ENCODE measurements around the gene LRP1B. TPM values are rescaled to one million over a fixed set of nuclear protein-coding genes. Genes with fewer than 3 reads are reported as not detected.

The LRP1B gene
- total RNA-seq, 2 experiments from 2014 or later: not detected

DNA sequence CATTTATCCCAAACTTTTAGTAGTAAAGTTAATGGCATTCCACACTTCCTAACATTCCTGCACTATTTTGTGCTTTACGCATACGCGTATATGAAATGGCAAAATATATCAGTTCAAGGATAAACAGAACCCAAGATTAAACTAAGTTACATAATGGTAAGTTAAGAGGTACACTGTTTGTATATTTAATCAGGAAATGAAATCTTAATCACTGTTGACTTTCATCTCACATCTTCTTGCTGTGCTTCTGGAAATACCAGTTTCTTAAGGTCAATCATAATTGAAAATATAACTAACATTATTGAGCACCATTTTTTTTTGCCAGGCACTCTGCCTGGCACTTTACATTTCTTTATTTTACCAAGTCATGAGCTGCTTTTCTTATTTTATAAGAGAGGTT lies 565.2 kb downstream of the LRP1B start:
- H3K4me1 Mint-ChIP-seq (ENCODE audit: low read depth): no peaks in the 10 kb centered on the region
- H3K27me3 Mint-ChIP-seq (ENCODE audit: low read depth): no peaks in the 10 kb centered on the region
- no peaks in the 10 kb centered on the region for H3K36me3 Mint-ChIP-seq (ENCODE audit: low read depth)
- ATAC-seq (no peak), DNase-seq (no peak)
- H3K4me3 Mint-ChIP-seq: no peak overlapping the region
- no peaks in the 10 kb centered on the region for H3K9me3 Mint-ChIP-seq (ENCODE audit: insufficient read depth)
- ChIA-PET POLR2A (no interaction called here), CTCF (no interaction called here)
- H3K27ac Mint-ChIP-seq: no peak overlapping the region

DNA sequence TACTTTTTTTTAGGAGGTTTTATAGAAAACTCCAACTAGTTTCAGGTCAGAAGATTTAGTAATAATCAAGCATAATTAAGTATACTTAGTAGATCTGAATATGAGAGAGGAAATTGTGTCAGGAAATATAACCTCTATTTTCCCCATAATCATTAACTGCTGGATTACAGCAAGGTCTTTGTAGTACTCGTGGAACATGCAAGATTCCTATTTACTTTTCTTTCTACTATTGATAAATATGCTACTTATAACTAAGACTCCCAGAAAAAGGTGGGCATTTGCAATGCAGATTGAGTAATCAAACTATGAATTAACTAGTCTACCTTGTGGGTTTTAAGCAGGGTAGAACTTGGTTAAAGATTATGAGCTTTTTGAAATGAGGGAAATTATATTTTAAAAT lies 570.1 kb downstream of the LRP1B start:
- ATAC-seq (no peak), DNase-seq (no peak)
- no peaks in the 10 kb centered on the region for H3K27me3 Mint-ChIP-seq (ENCODE audit: low read depth)
- H3K27ac Mint-ChIP-seq: no peak overlapping the region
- ChIA-PET CTCF (no interaction called here), POLR2A (no interaction called here)
- no peaks in the 10 kb centered on the region for H3K4me1 Mint-ChIP-seq (ENCODE audit: low read depth)
- no peaks in the 10 kb centered on the region for H3K9me3 Mint-ChIP-seq (ENCODE audit: insufficient read depth)
- no peaks in the 10 kb centered on the region for H3K36me3 Mint-ChIP-seq (ENCODE audit: low read depth)
- no peak overlapping the region for H3K4me3 Mint-ChIP-seq

DNA sequence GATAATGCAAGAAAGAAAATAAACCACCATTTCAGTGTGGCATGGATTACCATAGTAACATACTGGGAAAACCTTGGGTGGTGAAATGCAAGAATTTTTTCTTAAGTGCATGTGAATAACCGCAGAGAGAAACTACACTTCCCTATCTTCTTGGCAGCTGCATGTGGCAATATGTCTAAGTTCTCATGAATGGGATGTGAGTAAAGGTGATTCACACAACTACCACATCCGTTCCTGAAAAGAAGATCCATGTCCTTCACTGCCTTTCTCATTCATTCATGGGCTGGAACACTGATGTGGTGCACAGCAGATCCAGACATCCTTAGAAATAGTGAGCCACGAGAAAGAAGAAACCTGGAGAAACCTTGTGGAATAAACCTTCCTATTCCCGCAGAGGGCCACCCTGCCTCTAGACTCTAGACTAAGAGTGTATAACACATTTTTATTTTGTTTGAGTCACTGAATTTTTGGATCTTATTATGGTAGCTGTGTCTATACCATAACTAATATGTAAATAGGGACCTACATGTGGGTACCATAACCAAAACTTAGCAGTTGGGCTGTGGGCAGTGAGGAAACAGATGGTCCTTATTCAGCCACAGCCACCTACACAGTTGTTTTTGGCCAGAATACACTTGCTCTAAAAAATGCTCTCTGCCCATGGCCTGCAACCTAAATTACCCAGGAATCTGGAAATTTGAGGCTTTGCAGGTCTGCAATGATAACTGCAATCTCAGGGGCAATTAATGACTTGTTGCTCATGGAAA lies 573.3 kb downstream of the LRP1B start:
- ATAC-seq: no peak
- ChIA-PET CTCF (no interaction called here), POLR2A (no interaction called here)

DNA sequence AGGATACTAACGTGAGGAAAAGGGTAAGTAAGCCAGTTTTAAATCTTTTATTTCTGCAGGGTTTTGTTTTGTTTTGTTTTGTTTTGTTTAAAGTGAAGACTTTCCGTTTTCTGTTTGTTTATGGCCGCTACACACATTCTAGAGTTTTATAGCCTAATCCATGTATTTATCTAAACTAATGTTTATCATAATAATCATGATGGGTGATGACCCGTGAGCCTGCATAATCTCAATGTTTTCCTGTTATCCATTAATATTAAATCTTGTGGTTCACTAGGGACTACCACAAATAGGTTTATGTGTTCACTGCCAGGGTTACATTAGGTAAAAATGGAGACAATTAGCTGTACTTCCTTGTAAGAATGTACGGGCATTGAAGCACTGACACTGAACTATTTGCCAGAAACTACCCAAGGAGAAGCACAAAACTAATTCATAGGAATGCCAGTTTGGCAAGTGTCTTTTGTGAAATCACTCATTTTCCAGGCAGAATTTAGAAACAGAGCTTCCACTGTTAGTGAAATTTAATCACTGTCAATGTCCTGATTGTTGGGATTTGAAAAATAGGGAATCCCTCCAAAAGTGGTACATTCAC lies 574.8 kb downstream of the LRP1B start:
- ChIA-PET CTCF (no interaction called here), POLR2A (no interaction called here)
- H3K27me3 Mint-ChIP-seq (ENCODE audit: low read depth): no peaks in the 10 kb centered on the region
- no peak for DNase-seq
- no peaks in the 10 kb centered on the region for H3K4me1 Mint-ChIP-seq (ENCODE audit: low read depth)
- H3K9me3 Mint-ChIP-seq (ENCODE audit: insufficient read depth): no peaks in the 10 kb centered on the region
- no peak overlapping the region for H3K4me3 Mint-ChIP-seq
- no peaks in the 10 kb centered on the region for H3K36me3 Mint-ChIP-seq (ENCODE audit: low read depth)
- no peak for ATAC-seq
- no peak overlapping the region for H3K27ac Mint-ChIP-seq

More for the DNA sequence above, 573.3 kb downstream of the LRP1B start:
- Mint-ChIP-seq H3K9me3 (ENCODE audit: insufficient read depth) (no peaks in the 10 kb centered on the region), H3K4me3 (no peak overlapping the region), H3K27me3 (ENCODE audit: low read depth) (no peaks in the 10 kb centered on the region), H3K4me1 (ENCODE audit: low read depth) (no peaks in the 10 kb centered on the region), H3K36me3 (ENCODE audit: low read depth) (no peaks in the 10 kb centered on the region), H3K27ac (no peak overlapping the region)
- no peak for DNase-seq

DNA sequence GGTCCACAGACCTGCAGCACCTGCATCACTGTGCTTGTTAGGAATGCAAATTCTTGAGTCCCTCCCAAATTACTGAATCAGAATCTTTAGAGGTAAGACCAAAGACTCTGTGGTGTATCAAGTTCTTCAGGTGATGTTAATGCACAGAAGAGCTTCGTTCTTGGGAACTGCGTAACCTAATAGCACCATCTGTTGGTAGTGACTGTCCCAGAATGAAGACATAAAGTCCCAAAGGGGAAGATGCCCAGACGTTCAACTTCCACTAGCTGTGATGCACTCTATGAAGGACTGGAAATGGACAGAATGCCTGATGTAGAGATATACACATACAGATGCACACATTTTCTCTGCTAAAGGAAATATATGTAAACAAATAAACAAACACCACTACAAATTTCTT lies 576.0 kb downstream of the LRP1B start:
- H3K4me3 Mint-ChIP-seq: no peak overlapping the region
- DNase-seq (peak; percentile 19), ATAC-seq (no peak)
- CTCF ChIA-PET: interaction anchor here (1.1 kb wide), 1 partner anchor 84 kb away, joined by 3 read pairs; no protein-coding TSS in a partner anchor
- H3K9me3 Mint-ChIP-seq (ENCODE audit: insufficient read depth): no peaks in the 10 kb centered on the region
- H3K36me3 Mint-ChIP-seq (ENCODE audit: low read depth): no peaks in the 10 kb centered on the region
- no peaks in the 10 kb centered on the region for H3K27me3 Mint-ChIP-seq (ENCODE audit: low read depth)
- no peak overlapping the region for H3K27ac Mint-ChIP-seq
- POLR2A ChIA-PET: no interaction called here
- no peaks in the 10 kb centered on the region for H3K4me1 Mint-ChIP-seq (ENCODE audit: low read depth)

DNA sequence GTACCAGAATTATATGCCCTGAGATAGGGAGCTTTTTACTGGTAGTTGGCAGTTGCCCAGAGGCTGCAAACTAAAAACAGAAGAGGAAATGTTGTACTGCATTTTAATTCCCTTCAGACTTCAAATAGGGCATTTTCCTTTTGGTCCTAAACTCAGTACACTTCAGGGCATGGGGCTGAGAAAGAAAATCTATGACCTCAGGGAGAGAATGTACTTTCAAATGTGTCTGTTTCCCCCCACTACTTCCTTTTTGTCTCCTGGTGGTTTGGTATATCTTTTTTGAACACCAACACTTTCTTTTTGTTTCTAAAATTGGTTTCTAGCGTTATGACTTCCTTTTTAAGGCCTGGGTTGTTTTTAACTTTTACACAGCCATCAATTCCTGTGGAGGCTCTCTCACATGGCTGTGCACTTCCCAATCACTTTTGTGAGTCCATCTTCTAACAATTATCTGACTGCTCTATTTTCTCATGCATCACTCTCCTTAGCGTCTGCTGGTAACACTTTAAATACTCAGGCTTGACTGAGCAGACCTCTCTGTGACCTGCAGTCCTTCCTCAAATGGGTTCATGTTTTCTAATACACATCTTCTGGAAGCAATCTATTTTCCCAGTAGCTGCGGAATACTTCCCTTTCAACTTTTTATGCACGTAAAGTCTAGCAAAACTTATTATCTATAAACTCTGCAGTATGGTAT lies 596.0 kb downstream of the LRP1B start:
- Mint-ChIP-seq H3K27me3 (ENCODE audit: low read depth) (no peaks in the 10 kb centered on the region), H3K4me3 (no peak overlapping the region), H3K4me1 (ENCODE audit: low read depth) (peaks cover 5% of the 10 kb centered on the region), H3K9me3 (ENCODE audit: insufficient read depth) (no peaks in the 10 kb centered on the region), H3K36me3 (ENCODE audit: low read depth) (no peaks in the 10 kb centered on the region), H3K27ac (peak overlapping the region; percentile 20)
- no peak for ATAC-seq
- ChIA-PET POLR2A (no interaction called here), CTCF (no interaction called here)
- DNase-seq: no peak

DNA sequence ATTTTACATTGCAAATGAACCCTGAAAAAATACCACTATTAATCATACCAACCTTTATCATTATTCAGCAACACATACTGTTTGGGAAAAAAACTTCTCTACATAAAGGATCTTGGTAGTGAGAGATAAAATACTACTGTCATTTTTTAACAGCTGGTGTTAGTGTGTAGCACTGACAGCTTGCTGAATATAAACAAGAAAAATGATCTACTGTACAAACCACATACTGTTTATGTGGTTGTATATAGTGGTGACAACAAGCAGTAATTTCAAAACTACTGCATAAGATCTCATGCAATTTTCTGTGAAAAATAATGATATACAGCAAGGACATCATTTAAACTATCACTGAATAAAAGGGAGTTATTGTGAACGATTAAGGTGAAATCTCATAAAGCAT lies 601.2 kb downstream of the LRP1B start:
- H3K4me3 Mint-ChIP-seq: no peak overlapping the region
- H3K9me3 Mint-ChIP-seq (ENCODE audit: insufficient read depth): no peaks in the 10 kb centered on the region
- ChIA-PET POLR2A (no interaction called here), CTCF (no interaction called here)
- no peak overlapping the region for H3K27ac Mint-ChIP-seq
- DNase-seq (no peak), ATAC-seq (no peak)
- no peaks in the 10 kb centered on the region for H3K27me3 Mint-ChIP-seq (ENCODE audit: low read depth)
- peaks cover under 1% of the 10 kb centered on the region for H3K4me1 Mint-ChIP-seq (ENCODE audit: low read depth)
- H3K36me3 Mint-ChIP-seq (ENCODE audit: low read depth): no peaks in the 10 kb centered on the region

DNA sequence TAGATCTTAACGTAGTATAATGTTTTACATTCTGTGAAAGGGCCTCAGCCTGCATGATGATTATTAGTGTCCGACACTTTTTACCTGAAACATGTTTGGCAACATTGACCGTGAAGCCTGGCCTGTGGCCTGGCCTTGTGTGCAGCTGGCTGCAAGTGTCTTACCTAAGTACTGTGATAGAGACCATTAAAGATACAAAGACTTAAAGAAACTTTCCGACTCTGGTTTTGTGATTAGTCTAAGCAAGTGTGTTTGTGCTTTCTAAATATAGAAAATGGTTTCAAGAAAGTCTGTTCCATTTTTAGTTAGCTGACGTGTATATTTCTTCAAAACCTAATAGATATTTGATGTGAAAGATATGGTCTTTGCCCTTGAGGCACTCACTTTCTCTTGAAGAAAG lies 601.8 kb downstream of the LRP1B start:
- no peaks in the 10 kb centered on the region for H3K27me3 Mint-ChIP-seq (ENCODE audit: low read depth)
- H3K9me3 Mint-ChIP-seq (ENCODE audit: insufficient read depth): no peaks in the 10 kb centered on the region
- no peak overlapping the region for H3K4me3 Mint-ChIP-seq
- H3K27ac Mint-ChIP-seq: no peak overlapping the region
- ChIA-PET CTCF (no interaction called here), POLR2A (no interaction called here)
- H3K4me1 Mint-ChIP-seq (ENCODE audit: low read depth): no peaks in the 10 kb centered on the region
- no peak for ATAC-seq
- no peaks in the 10 kb centered on the region for H3K36me3 Mint-ChIP-seq (ENCODE audit: low read depth)
- DNase-seq: no peak

DNA sequence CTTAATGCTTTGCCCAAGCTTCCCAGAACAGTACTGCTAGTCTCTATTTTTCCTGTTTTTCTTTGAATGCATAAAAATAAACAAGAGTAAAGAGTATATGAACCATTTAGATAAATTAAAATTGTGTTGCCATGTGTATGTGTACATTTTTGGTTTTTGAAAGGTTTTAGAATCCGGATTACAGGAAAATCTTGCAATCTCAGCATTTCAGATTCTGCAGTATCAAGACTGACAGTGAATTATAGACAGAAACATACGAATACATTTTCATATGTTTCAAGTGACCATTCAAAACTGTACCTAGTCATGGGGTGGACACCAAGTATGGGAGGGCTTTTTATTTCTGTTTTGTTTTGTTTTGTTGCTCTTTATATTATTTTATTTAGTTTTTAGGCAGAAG lies 604.1 kb downstream of the LRP1B start:
- DNase-seq: no peak
- H3K9me3 Mint-ChIP-seq (ENCODE audit: insufficient read depth): peaks cover 4% of the 10 kb centered on the region
- ChIA-PET POLR2A (no interaction called here), CTCF (no interaction called here)
- ATAC-seq: no peak
- H3K27ac Mint-ChIP-seq: no peak overlapping the region
- no peaks in the 10 kb centered on the region for H3K27me3 Mint-ChIP-seq (ENCODE audit: low read depth)
- H3K36me3 Mint-ChIP-seq (ENCODE audit: low read depth): no peaks in the 10 kb centered on the region
- no peaks in the 10 kb centered on the region for H3K4me1 Mint-ChIP-seq (ENCODE audit: low read depth)
- H3K4me3 Mint-ChIP-seq: no peak overlapping the region

DNA sequence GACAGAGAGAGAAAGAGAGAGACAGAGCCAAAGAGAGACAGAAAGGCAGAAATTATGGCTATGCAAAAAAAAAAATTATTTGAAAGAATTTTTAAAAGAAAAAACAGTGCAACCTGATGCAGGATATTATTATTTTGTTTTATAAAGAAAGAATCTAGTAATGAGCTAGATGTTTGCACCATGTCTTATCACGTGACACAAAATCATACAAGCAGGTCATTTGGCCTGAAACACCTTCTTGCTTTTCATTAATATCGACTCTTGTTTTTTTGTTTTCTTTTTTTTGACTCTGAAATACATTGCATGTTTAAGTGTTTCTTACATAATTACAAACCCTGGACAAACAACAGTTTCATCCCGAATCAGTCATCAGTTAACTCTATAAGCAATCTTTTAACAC lies 606.0 kb downstream of the LRP1B start:
- CTCF ChIA-PET: no interaction called here

DNA sequence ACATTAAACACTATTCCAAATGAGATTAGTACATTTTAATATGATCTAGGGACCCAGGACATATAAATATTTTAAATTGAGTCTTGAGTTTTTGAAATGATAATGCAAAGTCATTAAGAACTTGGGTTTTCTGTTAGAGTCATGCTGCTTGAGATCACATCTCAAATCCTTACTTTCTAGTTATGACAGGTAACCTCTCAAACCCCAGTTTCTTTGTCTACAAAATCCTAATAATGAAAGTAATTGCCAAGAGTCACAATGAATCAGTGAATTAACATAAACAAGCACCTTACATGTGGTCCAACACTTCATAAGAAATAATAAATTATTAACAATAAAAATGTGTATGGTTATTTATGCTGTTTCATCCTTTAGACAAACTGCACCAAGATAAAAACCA lies 607.6 kb downstream of the LRP1B start:
- Mint-ChIP-seq H3K36me3 (ENCODE audit: low read depth) (no peaks in the 10 kb centered on the region), H3K4me3 (no peak overlapping the region), H3K4me1 (ENCODE audit: low read depth) (no peaks in the 10 kb centered on the region), H3K27me3 (ENCODE audit: low read depth) (no peaks in the 10 kb centered on the region), H3K9me3 (ENCODE audit: insufficient read depth) (peaks cover 4% of the 10 kb centered on the region), H3K27ac (no peak overlapping the region)
- no peak for DNase-seq
- ChIA-PET POLR2A (no interaction called here), CTCF (no interaction called here)
- no peak for ATAC-seq

More for the DNA sequence above, 606.0 kb downstream of the LRP1B start:
- H3K27ac Mint-ChIP-seq: no peak overlapping the region
- peaks cover 4% of the 10 kb centered on the region for H3K9me3 Mint-ChIP-seq (ENCODE audit: insufficient read depth)
- no peaks in the 10 kb centered on the region for H3K36me3 Mint-ChIP-seq (ENCODE audit: low read depth)
- POLR2A ChIA-PET: no interaction called here
- no peak overlapping the region for H3K4me3 Mint-ChIP-seq
- ATAC-seq (no peak), DNase-seq (no peak)
- H3K4me1 Mint-ChIP-seq (ENCODE audit: low read depth): no peaks in the 10 kb centered on the region
- no peaks in the 10 kb centered on the region for H3K27me3 Mint-ChIP-seq (ENCODE audit: low read depth)

DNA sequence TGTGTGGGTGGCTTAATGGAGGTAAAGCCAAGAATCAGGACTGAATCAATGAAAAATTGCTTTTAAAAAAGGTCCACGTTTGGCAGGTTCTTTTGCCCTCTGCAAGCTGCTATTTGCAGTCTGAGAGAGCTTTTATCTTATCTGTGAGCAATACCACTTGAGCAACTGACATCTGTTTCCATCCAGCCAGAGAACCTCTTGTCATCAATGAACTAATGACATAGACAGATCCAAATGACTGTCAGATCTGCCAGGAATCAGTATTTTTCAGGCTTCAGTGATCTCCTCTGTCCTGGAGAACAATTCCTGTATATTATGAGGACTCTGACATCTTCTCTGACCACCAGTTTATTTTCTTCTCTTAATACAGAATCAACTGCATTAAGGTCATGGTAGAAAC lies 608.1 kb downstream of the LRP1B start:
- POLR2A ChIA-PET: no interaction called here
- DNase-seq: no peak
- no peak overlapping the region for H3K4me3 Mint-ChIP-seq
- H3K27ac Mint-ChIP-seq: no peak overlapping the region
- no peak for ATAC-seq
- CTCF ChIA-PET: no interaction called here
- no peaks in the 10 kb centered on the region for H3K27me3 Mint-ChIP-seq (ENCODE audit: low read depth)
- no peaks in the 10 kb centered on the region for H3K36me3 Mint-ChIP-seq (ENCODE audit: low read depth)
- H3K4me1 Mint-ChIP-seq (ENCODE audit: low read depth): no peaks in the 10 kb centered on the region
- peaks cover 4% of the 10 kb centered on the region for H3K9me3 Mint-ChIP-seq (ENCODE audit: insufficient read depth)

Data from activated CD8-positive, alpha-beta T cell treated with anti-CD3 and anti-CD28 coated beads, Interleukin-2, amount 10 ng/mL, durations not matched to agents 7 days and 5 days (primary cell).